Subcutaneous adipose tissue (tissue), 4 donors: ENCODE data around the gene NLN. TPM values are rescaled to one million over a fixed set of nuclear protein-coding genes. Genes with fewer than 3 reads are reported as not detected.

Experiments used
- CTCF ChIP-seq: fragments of 450-650 bp; IDR thresholded peaks from one replicate; pipeline ENCODE4 v1.5.1; 2016; ENCODE audit warnings: low read depth, mild to moderate bottlenecking, control low read depth, antibody characterized with exemption, moderate library complexity
- total RNA-seq, 4 donors: library from RNA; depleted of rRNA; stranded (reverse); fragments of >200 nt; gene quantifications; one replicate each; pipeline ENCODE4 v1.1.0, GENCODE V29; 2016

Gene NLN
- total RNA-seq, 4 donors from 2014 or later = 8.3 to 23.3 (median 20.0) TPM

GRCh38 chr5:65808251-65808741, 86.3 kb downstream of the NLN start:
- TF ChIP-seq CTCF = no peak

- no peak for TF ChIP-seq CTCF
Measured at GRCh38 chr5:65808818-65809217, 86.8 kb downstream of the NLN start.

GRCh38 chr5:65809817-65810531, 88.0 kb downstream of the NLN start:
- TF ChIP-seq CTCF = no peak

GRCh38 chr5:65811004-65811403, 89.0 kb downstream of the NLN start:
- TF ChIP-seq CTCF = no peak

- no peak for TF ChIP-seq CTCF
Measured at GRCh38 chr5:65811885-65812284, 89.9 kb downstream of the NLN start.

- no peak for TF ChIP-seq CTCF
Measured at GRCh38 chr5:65812648-65813047, 90.6 kb downstream of the NLN start.

- no peak for TF ChIP-seq CTCF
Measured at GRCh38 chr5:65813174-65813573, 91.2 kb downstream of the NLN start.
